Activated naive CD8-positive, alpha-beta T cell treated with anti-CD3 and anti-CD28 coated beads, Interleukin-2, amount 10 ng/mL, durations not matched to agents 7 days and 5 days (primary cell): ENCODE results near the gene OTOS. TPM values are rescaled to one million over a fixed set of nuclear protein-coding genes. Genes with fewer than 3 reads are reported as not detected.

Experiments
- ATAC-seq: fragments of 150-1000 bp; cut with Tn5 transposase; one replicate; pipeline ENCODE4 v1.10.0; 2021; ENCODE audit warnings: low read depth, moderate library complexity
- POLR2A ChIA-PET: fragments of 350-600 bp; sonication (Branson Sonifier 250); formaldehyde crosslinking; loops from one replicate; lab custom pipeline; 2021; ENCODE audit warnings: antibody characterized with exemption; lab: Charles Lee
- DNase-seq: peaks from one replicate; pipeline ENCODE4 v3.0.0; 2021
- H3K27ac Mint-ChIP-seq: one replicate; pipeline ENCODE4 v1.8.0; 2022; ENCODE audit warnings: mild to moderate bottlenecking, mixed read lengths
- H3K27me3 Mint-ChIP-seq: one replicate; pipeline ENCODE4 v1.8.0; 2022; ENCODE audit warnings: mild to moderate bottlenecking, moderate library complexity, mixed read lengths
- H3K36me3 Mint-ChIP-seq: one replicate; pipeline ENCODE4 v1.8.0; 2021; ENCODE audit warnings: mild to moderate bottlenecking, mixed read lengths
- H3K4me1 Mint-ChIP-seq: one replicate; pipeline ENCODE4 v1.8.0; 2021; ENCODE audit warnings: mixed read lengths
- H3K4me3 Mint-ChIP-seq: one replicate; pipeline ENCODE4 v1.8.0; 2022; ENCODE audit warnings: mild to moderate bottlenecking, moderate library complexity, mixed read lengths
- H3K9me3 Mint-ChIP-seq: one replicate; pipeline ENCODE4 v1.8.0; 2021; ENCODE audit warnings: mixed read lengths
- total RNA-seq, 2 experiments: library from RNA; stranded (reverse); gene quantifications; one replicate each; pipeline ENCODE4 v1.2.3, GENCODE V29; 2021

OTOS gene
- total RNA-seq, 2 experiments from 2014 or later: not detected

DNA sequence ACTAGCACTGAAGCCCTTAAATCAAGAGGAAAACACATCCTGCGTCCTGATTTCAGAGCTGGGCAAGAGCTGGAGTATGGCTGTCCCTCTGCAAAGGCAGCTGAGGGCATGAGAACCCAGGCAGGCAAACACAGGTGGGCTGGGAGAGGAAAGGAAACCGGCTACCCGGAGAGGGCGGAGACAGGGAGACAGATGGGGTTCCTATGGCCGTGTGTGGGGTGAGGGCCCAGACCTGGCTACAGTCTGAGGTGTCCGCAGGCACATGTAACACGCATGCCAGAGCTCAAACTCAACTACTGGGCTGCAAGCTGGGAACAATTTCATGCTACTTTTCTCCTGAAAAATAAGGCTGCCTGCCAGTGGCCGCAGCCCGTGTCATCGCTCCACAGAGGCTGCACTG is 7.1 kb downstream of the OTOS start:
- no peak overlapping the region for H3K27ac Mint-ChIP-seq
- no peaks in the 10 kb centered on the region for H3K36me3 Mint-ChIP-seq
- H3K9me3 Mint-ChIP-seq: no peaks in the 10 kb centered on the region
- peaks cover 2% of the 10 kb centered on the region for H3K27me3 Mint-ChIP-seq
- H3K4me1 Mint-ChIP-seq: peaks cover 18% of the 10 kb centered on the region
- H3K4me3 Mint-ChIP-seq: no peak overlapping the region
- no peak for ATAC-seq
- POLR2A ChIA-PET: no interaction called here
- peak; percentile 11 for DNase-seq

DNA sequence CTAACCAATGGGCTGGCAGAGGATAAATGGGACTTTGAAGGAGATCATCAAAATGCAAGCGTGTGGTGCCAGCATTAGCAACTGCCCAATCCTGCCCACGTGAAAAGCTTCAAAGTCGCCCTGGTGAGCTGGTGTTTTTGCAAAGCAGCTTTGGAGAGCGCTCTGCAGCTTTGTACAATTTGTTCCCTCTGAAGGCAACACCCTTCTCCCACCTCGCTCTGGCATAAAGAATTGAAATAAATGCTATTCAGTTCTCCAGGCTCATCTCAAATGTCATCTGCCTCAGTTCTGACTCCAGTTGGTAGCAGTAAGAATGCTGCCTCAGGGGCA is 7.8 kb downstream of the OTOS start:
- Mint-ChIP-seq H3K4me1 (peaks cover 18% of the 10 kb centered on the region), H3K27me3 (peaks cover 2% of the 10 kb centered on the region), H3K36me3 (no peaks in the 10 kb centered on the region), H3K9me3 (no peaks in the 10 kb centered on the region), H3K4me3 (no peak overlapping the region), H3K27ac (no peak overlapping the region)
- POLR2A ChIA-PET: no interaction called here
- no peak for DNase-seq
- ATAC-seq: no peak

DNA sequence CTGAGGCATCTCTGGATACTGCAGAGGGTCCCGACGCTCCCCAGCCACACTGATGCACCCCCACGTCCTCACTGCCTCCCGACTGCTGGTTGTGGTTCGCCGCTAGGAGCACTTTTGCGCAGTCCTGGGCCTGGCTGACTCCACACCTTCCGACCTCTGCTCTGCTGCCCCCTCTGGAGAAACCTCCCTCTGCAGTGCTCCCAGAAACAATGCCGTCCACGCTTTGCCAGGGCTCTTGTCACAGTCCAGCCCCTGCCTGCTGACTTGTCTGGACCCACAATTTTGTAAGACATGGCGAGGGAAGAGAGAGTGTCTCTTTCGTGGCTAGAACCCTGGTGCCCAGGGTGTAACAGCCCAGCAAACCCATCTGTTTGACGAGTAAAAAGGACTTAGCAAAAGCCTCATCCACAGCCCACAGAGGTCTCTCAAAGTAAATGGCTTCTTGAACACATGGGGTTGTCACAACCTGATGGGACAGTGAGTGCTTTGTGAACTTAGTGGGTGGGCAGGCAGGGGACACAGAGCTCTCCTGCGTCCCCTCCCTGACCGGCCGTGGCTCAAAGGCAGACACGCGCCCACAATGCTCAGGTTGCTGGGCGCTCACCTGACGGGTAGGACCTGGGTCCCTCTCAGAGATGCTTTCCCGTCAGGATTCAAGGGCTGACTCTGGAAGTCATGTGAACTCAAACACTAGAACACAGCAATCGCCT is 8.4 kb downstream of the OTOS start:
- POLR2A ChIA-PET: no interaction called here
- H3K4me3 Mint-ChIP-seq: no peak overlapping the region
- H3K36me3 Mint-ChIP-seq: no peaks in the 10 kb centered on the region
- H3K4me1 Mint-ChIP-seq: peaks cover 15% of the 10 kb centered on the region
- H3K27ac Mint-ChIP-seq: no peak overlapping the region
- H3K27me3 Mint-ChIP-seq: peaks cover under 1% of the 10 kb centered on the region
- DNase-seq (peak; percentile 21), ATAC-seq (no peak)
- H3K9me3 Mint-ChIP-seq: no peaks in the 10 kb centered on the region

DNA sequence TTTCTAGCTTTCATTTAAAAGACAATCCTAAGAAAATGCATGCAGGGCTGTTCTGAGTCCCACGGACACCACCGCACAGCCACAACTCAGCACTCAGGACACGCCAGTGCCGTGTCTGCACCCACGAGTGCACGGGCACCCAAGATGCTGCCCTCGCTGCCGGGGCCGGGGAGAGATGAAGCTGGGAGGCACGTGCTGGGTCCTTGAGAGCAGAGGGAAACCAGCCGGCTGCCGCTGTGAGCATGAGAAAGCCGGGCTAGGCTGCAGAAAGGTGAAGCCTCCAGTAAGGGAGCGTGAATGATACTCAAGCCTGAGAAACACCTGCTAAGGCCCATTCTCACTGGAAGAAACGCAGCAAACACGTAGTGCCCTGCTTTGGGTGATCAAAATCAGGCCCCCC is 9.2 kb downstream of the OTOS start:
- POLR2A ChIA-PET: no interaction called here
- Mint-ChIP-seq H3K4me3 (no peak overlapping the region), H3K36me3 (no peaks in the 10 kb centered on the region), H3K9me3 (no peaks in the 10 kb centered on the region), H3K27ac (no peak overlapping the region), H3K27me3 (no peaks in the 10 kb centered on the region), H3K4me1 (peaks cover 12% of the 10 kb centered on the region)
- ATAC-seq: no peak
- peak; percentile 15 for DNase-seq

DNA sequence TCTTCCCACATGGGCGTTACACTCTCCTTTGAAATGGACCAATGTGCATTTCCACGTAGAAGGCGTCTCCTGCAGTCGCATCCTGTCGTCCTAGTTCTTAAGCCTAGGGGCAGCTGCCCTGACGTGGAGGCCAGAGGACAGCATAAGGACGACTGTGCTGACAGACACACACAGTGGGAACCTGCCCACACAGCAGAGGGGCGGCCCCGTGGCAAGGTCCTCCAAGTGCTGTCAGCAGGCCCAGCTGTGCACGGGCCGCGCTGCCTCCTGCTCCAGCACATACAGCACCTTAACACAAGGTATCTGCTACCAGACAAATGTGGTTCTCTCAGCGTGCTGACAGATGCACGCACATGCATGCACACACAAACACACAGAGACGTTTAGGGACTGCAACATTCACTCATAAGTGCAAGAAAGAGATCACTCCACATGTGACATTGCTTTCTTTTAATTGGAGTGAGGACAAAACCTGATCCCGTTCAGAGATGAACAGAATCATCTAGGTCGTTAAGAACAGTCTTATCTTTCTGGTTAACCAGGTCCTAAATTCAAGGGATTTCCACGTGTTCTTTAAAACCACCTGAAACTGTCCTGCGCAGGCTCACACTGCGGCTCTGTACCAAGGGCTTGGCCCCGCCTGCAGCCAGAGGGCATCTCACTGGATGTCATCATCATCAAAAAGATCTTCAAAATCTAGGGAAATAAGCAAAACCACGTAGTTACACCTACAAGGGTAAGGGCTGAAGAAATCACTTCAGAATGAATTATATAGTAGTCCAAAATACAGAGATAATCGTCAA is 9.9 kb downstream of the OTOS start:
- POLR2A ChIA-PET: no interaction called here
- DNase-seq: peak; percentile 29
- H3K9me3 Mint-ChIP-seq: no peaks in the 10 kb centered on the region
- H3K4me3 Mint-ChIP-seq: no peak overlapping the region
- no peaks in the 10 kb centered on the region for H3K36me3 Mint-ChIP-seq
- ATAC-seq: no peak
- H3K4me1 Mint-ChIP-seq: peaks cover 11% of the 10 kb centered on the region
- no peak overlapping the region for H3K27ac Mint-ChIP-seq
- H3K27me3 Mint-ChIP-seq: no peaks in the 10 kb centered on the region

DNA sequence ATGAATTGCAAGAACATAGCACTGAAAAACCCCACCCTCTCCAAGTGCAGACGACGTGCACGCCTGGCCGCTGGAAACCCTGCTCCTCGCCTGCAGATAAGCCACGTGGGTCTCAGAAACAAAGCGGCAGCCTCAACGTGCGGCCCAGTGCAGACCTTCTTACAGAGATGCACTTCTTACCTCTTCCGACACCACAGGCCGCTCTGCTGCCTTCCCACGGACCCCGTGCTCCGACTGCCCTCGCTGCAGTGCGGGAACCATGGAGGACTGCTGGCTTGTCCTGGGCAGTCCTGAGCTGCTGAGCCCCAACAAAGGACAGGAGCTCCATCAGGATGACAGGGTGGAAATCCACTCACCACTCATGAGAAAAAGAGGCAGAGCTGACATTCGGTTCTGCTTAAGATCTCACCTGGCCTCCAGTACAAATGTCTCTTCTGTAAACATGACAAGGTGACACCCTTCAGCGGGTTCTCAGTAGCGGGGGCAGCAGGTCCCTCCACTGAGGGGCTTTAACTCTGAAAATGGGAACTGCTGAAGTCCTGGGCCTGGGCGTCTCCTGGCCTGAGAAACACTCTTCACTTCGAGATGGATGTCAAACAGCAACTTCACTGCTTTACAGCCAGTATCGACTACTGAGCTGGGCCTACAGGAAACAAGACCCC is 10.6 kb downstream of the OTOS start:
- Mint-ChIP-seq H3K27me3 (no peaks in the 10 kb centered on the region), H3K4me3 (no peak overlapping the region), H3K27ac (no peak overlapping the region), H3K4me1 (peaks cover 4% of the 10 kb centered on the region), H3K9me3 (no peaks in the 10 kb centered on the region), H3K36me3 (peaks cover 1% of the 10 kb centered on the region)
- POLR2A ChIA-PET: no interaction called here
- ATAC-seq: no peak
- peak; percentile 21 for DNase-seq

DNA sequence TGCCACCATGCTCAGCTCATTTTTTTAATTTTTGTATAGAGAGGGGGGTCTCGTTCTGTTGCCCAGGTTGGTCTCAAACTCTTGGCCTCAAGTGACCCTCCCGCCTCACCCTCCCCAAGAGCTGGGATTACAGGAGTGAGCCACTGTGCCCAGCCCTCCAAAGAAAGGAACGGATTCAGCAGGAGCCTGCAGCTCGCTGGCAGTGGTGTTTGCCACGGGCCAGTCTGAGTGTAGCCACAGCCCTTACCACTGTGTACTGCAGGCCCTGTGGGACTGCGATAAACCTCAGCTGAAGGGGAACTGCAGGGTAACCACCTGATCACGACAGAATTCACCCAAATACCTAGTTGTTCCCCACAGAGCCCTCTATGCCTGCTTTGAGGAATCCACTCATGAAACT is 11.1 kb downstream of the OTOS start:
- H3K4me3 Mint-ChIP-seq: no peak overlapping the region
- H3K36me3 Mint-ChIP-seq: peaks cover 1% of the 10 kb centered on the region
- no peaks in the 10 kb centered on the region for H3K9me3 Mint-ChIP-seq
- ATAC-seq (no peak), DNase-seq (no peak)
- no peaks in the 10 kb centered on the region for H3K4me1 Mint-ChIP-seq
- POLR2A ChIA-PET: no interaction called here
- no peak overlapping the region for H3K27ac Mint-ChIP-seq
- H3K27me3 Mint-ChIP-seq: no peaks in the 10 kb centered on the region

DNA sequence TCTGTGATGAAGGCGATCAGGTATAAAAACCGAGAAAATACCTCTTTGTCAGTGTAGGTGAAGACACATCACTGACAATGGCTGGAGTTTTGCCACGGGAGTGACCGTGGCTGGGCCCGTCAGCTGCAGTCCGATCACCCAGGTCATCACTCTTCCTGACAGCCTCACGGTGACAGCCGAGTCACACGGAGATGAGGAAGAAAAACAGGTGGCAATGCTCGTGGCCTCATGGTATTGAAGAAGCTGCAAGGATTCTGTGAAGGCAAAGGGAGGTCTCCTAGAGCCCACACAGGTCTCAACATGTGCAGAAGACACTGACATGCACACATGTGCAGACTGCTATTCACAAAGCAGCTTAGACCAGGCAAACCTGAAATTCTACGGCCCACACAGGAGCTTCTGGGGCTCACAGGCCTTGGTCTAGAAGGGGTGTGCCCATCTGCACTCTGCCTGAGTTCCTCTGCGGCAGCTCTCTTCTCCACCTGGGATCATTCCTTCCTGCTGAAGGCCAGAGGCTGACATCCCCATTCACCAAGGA is 11.8 kb downstream of the OTOS start:
- Mint-ChIP-seq H3K36me3 (peaks cover 1% of the 10 kb centered on the region), H3K9me3 (no peaks in the 10 kb centered on the region), H3K4me1 (no peaks in the 10 kb centered on the region), H3K27me3 (no peaks in the 10 kb centered on the region), H3K27ac (no peak overlapping the region), H3K4me3 (no peak overlapping the region)
- ATAC-seq: no peak
- DNase-seq: peak; percentile 6
- POLR2A ChIA-PET: no interaction called here

DNA sequence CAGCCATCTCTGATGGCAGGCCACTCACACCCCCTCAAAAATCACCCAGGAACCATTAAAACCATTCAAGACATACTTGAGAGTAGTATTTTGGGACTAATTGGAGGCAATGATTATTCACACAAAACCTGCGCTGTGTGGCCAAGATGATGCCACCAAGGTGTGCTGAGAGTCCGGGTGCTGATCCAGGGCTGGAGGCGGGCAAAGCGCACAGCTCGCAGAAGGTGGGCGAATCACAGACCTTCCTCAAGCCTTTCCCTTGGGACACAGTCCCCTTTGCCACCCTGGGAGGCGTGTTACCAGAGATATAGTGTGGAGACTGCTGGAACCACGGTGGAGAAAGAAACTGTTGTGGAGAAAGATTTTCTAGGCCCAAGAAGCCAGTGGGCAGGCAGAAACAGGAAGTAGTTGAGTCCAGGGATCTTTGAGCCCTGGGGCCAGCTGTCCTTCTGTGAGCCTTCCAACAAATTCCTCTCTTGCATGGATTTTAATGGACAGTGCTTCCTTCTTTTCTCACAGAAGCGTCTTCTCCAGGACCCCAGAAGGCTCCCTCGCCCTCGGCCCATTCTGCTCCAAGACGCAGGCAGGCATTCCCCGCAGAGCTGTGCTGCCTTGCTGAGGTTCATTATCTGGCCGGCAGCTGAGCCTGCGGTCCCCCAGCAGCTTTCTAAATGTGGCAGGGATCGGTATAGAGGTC is 12.4 kb downstream of the OTOS start:
- no peaks in the 10 kb centered on the region for H3K9me3 Mint-ChIP-seq
- peak; percentile 10 for DNase-seq
- no peaks in the 10 kb centered on the region for H3K4me1 Mint-ChIP-seq
- H3K27ac Mint-ChIP-seq: no peak overlapping the region
- H3K27me3 Mint-ChIP-seq: no peaks in the 10 kb centered on the region
- POLR2A ChIA-PET: no interaction called here
- H3K4me3 Mint-ChIP-seq: no peak overlapping the region
- ATAC-seq: no peak
- peaks cover 1% of the 10 kb centered on the region for H3K36me3 Mint-ChIP-seq

DNA sequence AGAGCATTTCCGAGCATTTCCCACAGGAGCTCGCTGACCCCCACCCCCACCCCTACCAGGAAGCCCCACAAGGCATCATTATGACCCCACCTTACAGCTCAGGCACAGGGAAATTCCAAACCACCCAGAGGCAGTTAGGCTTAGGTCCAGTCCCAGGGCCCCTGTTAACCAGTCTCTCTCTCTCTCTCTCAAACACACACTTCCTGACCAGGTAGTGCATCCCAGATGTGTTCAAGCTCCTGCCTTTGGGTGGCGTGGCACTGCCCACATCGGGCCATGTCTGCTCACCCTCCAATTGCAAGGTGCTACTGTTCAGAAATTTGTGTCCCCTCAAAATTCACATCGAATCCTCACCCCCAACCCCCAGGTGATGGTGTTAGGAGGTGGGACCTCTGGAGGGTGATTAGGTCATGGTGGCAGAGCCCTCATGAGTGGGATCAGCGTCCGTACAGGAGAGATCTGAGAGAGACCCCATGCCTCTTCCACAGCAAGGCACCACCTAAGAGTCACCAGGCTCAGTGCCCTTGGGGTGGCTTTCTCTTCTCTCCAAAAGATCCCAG is 13.2 kb downstream of the OTOS start:
- Mint-ChIP-seq H3K4me3 (no peak overlapping the region), H3K27me3 (no peaks in the 10 kb centered on the region), H3K36me3 (peaks cover 1% of the 10 kb centered on the region), H3K27ac (no peak overlapping the region), H3K9me3 (no peaks in the 10 kb centered on the region), H3K4me1 (no peaks in the 10 kb centered on the region)
- ATAC-seq (no peak), DNase-seq (peak; percentile 15)
- POLR2A ChIA-PET: interaction anchor here (0.6 kb wide), 1 partner anchor 248 kb away, joined by 3 read pairs; no protein-coding TSS in a partner anchor

DNA sequence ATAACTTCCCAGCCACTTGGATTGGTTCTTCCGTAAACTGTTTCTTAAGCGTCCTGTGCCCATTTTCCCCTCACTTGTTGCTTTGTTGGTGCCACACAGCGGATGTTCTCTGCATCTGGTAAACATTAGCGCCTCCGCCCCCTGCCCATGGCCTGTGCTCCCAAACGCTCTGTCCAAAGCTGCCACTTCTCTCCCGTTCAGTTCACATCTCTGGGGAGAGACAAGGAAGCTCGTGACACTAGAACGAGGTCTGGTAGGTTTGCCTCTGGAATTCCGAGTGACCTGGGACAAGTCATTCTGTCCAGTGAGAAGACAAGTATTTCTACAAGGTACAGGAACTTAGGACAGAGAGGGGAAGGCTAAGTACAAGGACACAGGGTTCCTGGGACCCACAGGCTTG is 13.7 kb downstream of the OTOS start:
- no peak overlapping the region for H3K4me3 Mint-ChIP-seq
- no peaks in the 10 kb centered on the region for H3K9me3 Mint-ChIP-seq
- peaks cover under 1% of the 10 kb centered on the region for H3K27me3 Mint-ChIP-seq
- no peak overlapping the region for H3K27ac Mint-ChIP-seq
- POLR2A ChIA-PET: no interaction called here
- H3K36me3 Mint-ChIP-seq: peaks cover 1% of the 10 kb centered on the region
- DNase-seq: no peak
- no peak for ATAC-seq
- H3K4me1 Mint-ChIP-seq: peaks cover under 1% of the 10 kb centered on the region

DNA sequence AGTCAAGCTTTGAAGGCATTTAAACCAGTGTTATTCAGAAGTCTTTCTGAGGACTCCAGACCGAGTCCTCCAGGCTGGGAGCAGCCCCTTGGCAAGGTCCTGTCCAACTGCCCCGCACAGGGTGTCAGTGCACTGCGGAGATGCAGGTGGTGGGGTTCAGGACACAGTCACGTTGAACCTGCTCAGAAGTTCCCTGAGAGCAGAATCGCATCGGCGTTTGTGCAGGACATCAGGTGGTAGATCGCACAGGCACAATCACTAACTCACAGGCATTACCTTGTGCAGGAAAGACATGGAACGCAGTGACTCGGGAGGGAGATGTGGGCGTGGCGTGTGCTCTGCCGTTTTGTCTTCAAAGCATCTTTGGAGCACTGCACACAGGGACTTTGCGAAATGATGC is 14.7 kb downstream of the OTOS start:
- ATAC-seq: no peak
- peaks cover 1% of the 10 kb centered on the region for H3K36me3 Mint-ChIP-seq
- peaks cover 1% of the 10 kb centered on the region for H3K4me1 Mint-ChIP-seq
- POLR2A ChIA-PET: no interaction called here
- H3K9me3 Mint-ChIP-seq: no peaks in the 10 kb centered on the region
- no peak overlapping the region for H3K4me3 Mint-ChIP-seq
- peak; percentile 14 for DNase-seq
- no peak overlapping the region for H3K27ac Mint-ChIP-seq
- peaks cover 5% of the 10 kb centered on the region for H3K27me3 Mint-ChIP-seq

DNA sequence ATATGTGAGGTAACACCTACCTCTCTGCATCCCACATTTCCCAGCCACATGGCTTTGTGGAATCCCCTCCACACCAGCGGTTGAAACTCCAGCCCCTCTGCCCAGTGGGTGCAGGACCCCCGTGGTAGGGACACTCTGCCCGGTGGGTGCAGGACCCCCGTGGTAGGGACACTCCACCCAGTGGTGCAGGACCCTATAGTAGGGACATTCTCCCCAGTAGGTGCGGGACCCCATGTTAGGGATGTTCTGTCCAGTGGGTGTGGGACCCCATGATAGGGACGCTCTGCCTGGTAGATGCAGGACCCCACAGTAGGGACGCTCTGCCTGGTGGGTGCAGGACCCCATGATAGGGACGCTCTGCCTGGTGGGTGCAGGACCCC is 15.8 kb downstream of the OTOS start:
- H3K4me1 Mint-ChIP-seq: peaks cover 1% of the 10 kb centered on the region
- peaks cover 1% of the 10 kb centered on the region for H3K36me3 Mint-ChIP-seq
- POLR2A ChIA-PET: no interaction called here
- no peaks in the 10 kb centered on the region for H3K9me3 Mint-ChIP-seq
- H3K4me3 Mint-ChIP-seq: no peak overlapping the region
- no peak for ATAC-seq
- peak; percentile 22 for DNase-seq
- H3K27me3 Mint-ChIP-seq: peaks cover 10% of the 10 kb centered on the region
- no peak overlapping the region for H3K27ac Mint-ChIP-seq
